Endodermal cell (in vitro differentiated cells): ENCODE measurements around the gene CSRP3. TPM values are rescaled to one million over a fixed set of nuclear protein-coding genes. Genes with fewer than 3 reads are reported as not detected.

Experiments
- DNase-seq: peaks from one replicate; pipeline ENCODE4 v3.0.0-alpha.2; 2017
- H3K27ac ChIP-seq: 2 replicates; pipeline ENCODE4 v1.5.1; 2013; ENCODE audit warnings: mild to moderate bottlenecking, low read depth, low read length, moderate library complexity
- H3K27me3 ChIP-seq: 2 replicates; pipeline ENCODE4 v1.6.1; 2013; ENCODE audit warnings: mild to moderate bottlenecking, low read length, moderate library complexity; ENCODE audit not compliant: insufficient read depth, control insufficient read depth, poor library complexity, severe bottlenecking
- H3K36me3 ChIP-seq: 2 replicates; pipeline ENCODE4 v1.7.0; 2013; ENCODE audit warnings: mild to moderate bottlenecking, low read length, moderate library complexity; ENCODE audit not compliant: control insufficient read depth, insufficient read depth
- H3K4me1 ChIP-seq: one replicate; pipeline ENCODE4 v1.7.0; 2013; ENCODE audit warnings: low read length; ENCODE audit not compliant: control insufficient read depth, insufficient read depth
- H3K4me3 ChIP-seq: 2 replicates; pipeline ENCODE4 v1.5.1; 2013; ENCODE audit warnings: mild to moderate bottlenecking, low read length, moderate library complexity
- H3K9ac ChIP-seq: 2 replicates; pipeline ENCODE4 v1.6.1; 2013; ENCODE audit warnings: mild to moderate bottlenecking, low read length, moderate library complexity; ENCODE audit not compliant: poor library complexity, severe bottlenecking; ENCODE audit errors: extremely low read depth
- H3K9me3 ChIP-seq: 2 replicates; pipeline ENCODE4 v1.6.1; 2013; ENCODE audit warnings: mild to moderate bottlenecking, low read length, moderate library complexity; ENCODE audit not compliant: control insufficient read depth
- H3K27ac Mint-ChIP-seq: 2 replicates; pipeline ENCODE4 v1.8.0; 2020; ENCODE audit warnings: mixed read lengths
- H3K27me3 Mint-ChIP-seq: 2 replicates; pipeline ENCODE4 v1.8.0; 2021; ENCODE audit warnings: mild to moderate bottlenecking, mixed read lengths; ENCODE audit not compliant: insufficient read depth
- H3K36me3 Mint-ChIP-seq: 2 replicates; pipeline ENCODE4 v1.8.0; 2020; ENCODE audit warnings: low read depth, mixed read lengths
- H3K4me1 Mint-ChIP-seq: 2 replicates; pipeline ENCODE4 v1.8.0; 2020; ENCODE audit warnings: mixed read lengths
- H3K4me3 Mint-ChIP-seq: 2 replicates; pipeline ENCODE4 v1.8.0; 2020; ENCODE audit warnings: mild to moderate bottlenecking, moderate library complexity, mixed read lengths
- H3K9me3 Mint-ChIP-seq: 2 replicates; pipeline ENCODE4 v1.8.0; 2020; ENCODE audit warnings: mild to moderate bottlenecking, mixed read lengths
- CTCF ChIP-seq: fragments of 200-600 bp; sonication (generic); conservative IDR thresholded peaks from 2 replicates; pipeline ENCODE4 v1.5.0; 2021; ENCODE audit warnings: antibody characterized with exemption, mild to moderate bottlenecking
- WGBS, 2 experiments: methylation state at CpG; one replicate each; pipeline versions ENCODE4 v1.1.5 to v1.1.7; 2013; ENCODE audit warnings: missing lambda C conversion rate in 2 of 2, mixed read lengths in 1 of 2; ENCODE audit not compliant: insufficient coverage in 1 of 2, insufficient read length in 1 of 2; 5-methylcytosine and 5-hydroxymethylcytosine counted together
- total RNA-seq, 2 donors: library from RNA; stranded (reverse); fragmentation: NEBNext Ultra II Directional in 1 of 2; extraction: Animal tissue kit (Norgen Biotek cat#: 25700) in 1 of 2; gene quantifications; 2 replicates in 1 of 2; 3 replicates in 1 of 2; pipeline ENCODE4 v1.2.1, GENCODE V29; 2021

Gene CSRP3
- total RNA-seq, 2 donors from 2014 or later = not detected

- no peak for DNase-seq
- Histone ChIP-seq H3K9ac (no peak overlapping the region), H3K9me3 (no peaks in the 10 kb centered on the region), H3K4me3 (no peak overlapping the region), H3K36me3 (no peaks in the 10 kb centered on the region), H3K4me1 (peaks cover 4% of the 10 kb centered on the region), H3K27me3 (peaks cover 12% of the 10 kb centered on the region), H3K27ac (no peak overlapping the region)
- H3K9me3 Mint-ChIP-seq = no peaks in the 10 kb centered on the region
- no peak for TF ChIP-seq CTCF
- 77% methylated on average over 5 to 6 of the region's 6 CpGs for WGBS, 2 experiments
- no peak overlapping the region for H3K27ac Mint-ChIP-seq
- peaks cover 15% of the 10 kb centered on the region for H3K4me1 Mint-ChIP-seq
- H3K4me3 Mint-ChIP-seq = no peak overlapping the region
- H3K27me3 Mint-ChIP-seq = peaks cover 11% of the 10 kb centered on the region
- H3K36me3 Mint-ChIP-seq = no peaks in the 10 kb centered on the region
These were observed 16.2 kb downstream of the CSRP3 start for GRCh38 chr11:19185516-19186052.

GRCh38 chr11:19185036-19185435 is 16.7 kb downstream of the CSRP3 start:
- Histone ChIP-seq H3K9ac (no peak overlapping the region), H3K27ac (no peak overlapping the region), H3K36me3 (no peaks in the 10 kb centered on the region), H3K27me3 (peaks cover 12% of the 10 kb centered on the region), H3K4me3 (no peak overlapping the region), H3K4me1 (peaks cover 4% of the 10 kb centered on the region), H3K9me3 (no peaks in the 10 kb centered on the region)
- no peak for TF ChIP-seq CTCF
- peaks cover 15% of the 10 kb centered on the region for H3K4me1 Mint-ChIP-seq
- no peaks in the 10 kb centered on the region for H3K36me3 Mint-ChIP-seq
- 85 to 92% methylated on average over 2 of the region's 2 CpGs for WGBS, 2 experiments
- no peak overlapping the region for H3K4me3 Mint-ChIP-seq
- H3K27me3 Mint-ChIP-seq = peaks cover 11% of the 10 kb centered on the region
- H3K27ac Mint-ChIP-seq = no peak overlapping the region
- DNase-seq = no peak
- H3K9me3 Mint-ChIP-seq = no peaks in the 10 kb centered on the region

GRCh38 chr11:19183646-19184045 is 18.1 kb downstream of the CSRP3 start:
- peaks cover 11% of the 10 kb centered on the region for H3K27me3 Mint-ChIP-seq
- Histone ChIP-seq H3K27ac (no peak overlapping the region), H3K9ac (no peak overlapping the region), H3K4me1 (peaks cover 4% of the 10 kb centered on the region), H3K4me3 (no peak overlapping the region), H3K9me3 (no peaks in the 10 kb centered on the region), H3K27me3 (peaks cover 12% of the 10 kb centered on the region), H3K36me3 (no peaks in the 10 kb centered on the region)
- no peaks in the 10 kb centered on the region for H3K36me3 Mint-ChIP-seq
- H3K4me3 Mint-ChIP-seq = no peak overlapping the region
- no peak overlapping the region for H3K27ac Mint-ChIP-seq
- peak; percentile 52 for DNase-seq
- no peak for TF ChIP-seq CTCF
- H3K9me3 Mint-ChIP-seq = no peaks in the 10 kb centered on the region
- H3K4me1 Mint-ChIP-seq = peaks cover 15% of the 10 kb centered on the region
- 71 to 96% methylated on average over 7 of the region's 7 CpGs for WGBS, 2 experiments
